Natural killer cell (primary cell): ENCODE results near the gene CRTAP. TPM values are rescaled to one million over a fixed set of nuclear protein-coding genes. Genes with fewer than 3 reads are reported as not detected.

Source experiments
- ATAC-seq, 3 donors: fragments of 150-1000 bp in 2 of 3; fragments of 200-7000 bp in 1 of 3; cut with Tn5 transposase; 1 replicate in 1 of 3; 2 replicates in 2 of 3; pipeline ENCODE4 v1.10.0; 2021; ENCODE audit warnings: mild to moderate bottlenecking in 2 of 3, moderate library complexity in 2 of 3
- DNase-seq, 2 donors: peaks; one replicate each; pipeline versions ENCODE4 v3.0.0 to v3.0.0-alpha.2; 2013 to 2021; ENCODE audit warnings: mixed read lengths in 1 of 2
- H3K27ac ChIP-seq: one replicate; pipeline ENCODE4 v1.5.1; 2013; ENCODE audit warnings: mild to moderate bottlenecking, low read length
- H3K27me3 ChIP-seq: one replicate; pipeline ENCODE4 v1.6.1; 2013; ENCODE audit warnings: low read length; ENCODE audit not compliant: control insufficient read depth, insufficient read depth
- H3K36me3 ChIP-seq: one replicate; pipeline ENCODE4 v1.6.1; 2013; ENCODE audit warnings: low read length; ENCODE audit not compliant: control insufficient read depth, insufficient read depth
- H3K4me1 ChIP-seq: one replicate; pipeline ENCODE4 v1.6.1; 2013; ENCODE audit warnings: low read length; ENCODE audit not compliant: control insufficient read depth, insufficient read depth
- H3K4me3 ChIP-seq: one replicate; pipeline ENCODE4 v1.5.1; 2013; ENCODE audit warnings: low read length
- H3K9me3 ChIP-seq: one replicate; pipeline ENCODE4 v1.6.1; 2013; ENCODE audit warnings: low read length; ENCODE audit not compliant: control insufficient read depth, insufficient read depth
- H3K27ac Mint-ChIP-seq, 2 donors: one replicate each; pipeline ENCODE4 v1.8.0; 2022; ENCODE audit warnings: mild to moderate bottlenecking in 2 of 2, mixed read lengths in 2 of 2, moderate library complexity in 1 of 2
- H3K27me3 Mint-ChIP-seq, 2 donors: one replicate each; pipeline ENCODE4 v1.8.0; 2022; ENCODE audit warnings: low read depth in 2 of 2, mixed read lengths in 2 of 2
- H3K36me3 Mint-ChIP-seq: one replicate; pipeline ENCODE4 v1.8.0; 2022; ENCODE audit warnings: mixed read lengths
- H3K4me1 Mint-ChIP-seq, 2 donors: one replicate each; pipeline ENCODE4 v1.8.0; 2022; ENCODE audit warnings: mixed read lengths in 2 of 2
- H3K4me3 Mint-ChIP-seq: one replicate; pipeline ENCODE4 v1.8.0; 2022; ENCODE audit warnings: mild to moderate bottlenecking, moderate library complexity, mixed read lengths
- H3K9me3 Mint-ChIP-seq, 2 donors: one replicate each; pipeline ENCODE4 v1.8.0; 2022; ENCODE audit warnings: mixed read lengths in 2 of 2
- WGBS: methylation state at CpG from one replicate; pipeline ENCODE4 v1.1.7; 2013; ENCODE audit warnings: missing lambda C conversion rate; ENCODE audit not compliant: insufficient coverage; 5-methylcytosine and 5-hydroxymethylcytosine counted together
- intact Hi-C: fragments of 100-400 bp; cut with micrococcal nuclease; formaldehyde crosslinking; loops from one replicate; pipeline ENCODE4 v1.14.2; 2022
- total RNA-seq, 4 donors: library from RNA; stranded (reverse); fragments of 120-200 nt in 1 of 4; gene quantifications; one replicate each; pipeline versions ENCODE4 v1.2.3 to v1.2.4, GENCODE V29; 2013 to 2022
- TF ChIP-seq, protein P1 (sequence below): fragments of 200-600 bp; IDR thresholded peaks from one replicate; pipeline ENCODE4 v1.8.0; 2022; ENCODE audit warnings: antibody characterized with exemption

CRTAP gene
- total RNA-seq, 3 donors from 2014 or later (not counting 1 experiment from before 2014, with no cell fraction given): 32.4 to 38.2 (median 37.9) TPM

DNA sequence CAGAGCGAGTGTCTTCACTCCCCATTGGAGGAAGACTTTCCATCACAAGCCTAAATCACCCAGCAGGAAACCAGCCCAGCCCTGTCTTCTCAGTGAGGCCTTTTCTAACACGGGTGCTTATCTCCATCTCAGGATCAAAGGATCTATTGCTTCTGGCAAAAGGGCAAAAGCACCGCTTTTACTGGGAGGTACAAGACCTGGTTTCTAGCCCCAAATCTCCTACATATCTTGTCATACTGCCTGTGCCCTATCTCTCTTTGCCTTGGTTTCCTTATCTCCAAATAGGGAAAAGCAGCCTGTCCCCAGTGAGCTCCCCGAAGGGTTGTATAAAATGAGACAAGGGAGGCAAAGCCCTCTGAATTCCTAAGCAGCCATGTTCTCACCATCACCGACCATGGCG, 22.1 kb upstream of the CRTAP start:
- no peaks in the 10 kb centered on the region for H3K36me3 Mint-ChIP-seq
- intact Hi-C loops: no loop called here
- Histone ChIP-seq H3K4me3 (no peak overlapping the region), H3K27ac (no peak overlapping the region), H3K4me1 (peaks cover 14% of the 10 kb centered on the region), H3K36me3 (peaks cover 10% of the 10 kb centered on the region), H3K27me3 (no peaks in the 10 kb centered on the region), H3K9me3 (no peaks in the 10 kb centered on the region)
- no peak overlapping the region for H3K4me3 Mint-ChIP-seq
- WGBS: 73% methylated on average over 6 of the region's 6 CpGs
- DNase-seq: no peak
- no peaks in the 10 kb centered on the region for H3K9me3 Mint-ChIP-seq
- ATAC-seq: no peak
- peaks cover 64 to 72% of the 10 kb centered on the region in 2 donors for H3K4me1 Mint-ChIP-seq
- H3K27me3 Mint-ChIP-seq: no peaks in the 10 kb centered on the region
- H3K27ac Mint-ChIP-seq: peak overlapping the region; percentile 41 to 61
- TF ChIP-seq, protein P1, sequence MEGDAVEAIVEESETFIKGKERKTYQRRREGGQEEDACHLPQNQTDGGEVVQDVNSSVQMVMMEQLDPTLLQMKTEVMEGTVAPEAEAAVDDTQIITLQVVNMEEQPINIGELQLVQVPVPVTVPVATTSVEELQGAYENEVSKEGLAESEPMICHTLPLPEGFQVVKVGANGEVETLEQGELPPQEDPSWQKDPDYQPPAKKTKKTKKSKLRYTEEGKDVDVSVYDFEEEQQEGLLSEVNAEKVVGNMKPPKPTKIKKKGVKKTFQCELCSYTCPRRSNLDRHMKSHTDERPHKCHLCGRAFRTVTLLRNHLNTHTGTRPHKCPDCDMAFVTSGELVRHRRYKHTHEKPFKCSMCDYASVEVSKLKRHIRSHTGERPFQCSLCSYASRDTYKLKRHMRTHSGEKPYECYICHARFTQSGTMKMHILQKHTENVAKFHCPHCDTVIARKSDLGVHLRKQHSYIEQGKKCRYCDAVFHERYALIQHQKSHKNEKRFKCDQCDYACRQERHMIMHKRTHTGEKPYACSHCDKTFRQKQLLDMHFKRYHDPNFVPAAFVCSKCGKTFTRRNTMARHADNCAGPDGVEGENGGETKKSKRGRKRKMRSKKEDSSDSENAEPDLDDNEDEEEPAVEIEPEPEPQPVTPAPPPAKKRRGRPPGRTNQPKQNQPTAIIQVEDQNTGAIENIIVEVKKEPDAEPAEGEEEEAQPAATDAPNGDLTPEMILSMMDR: no peak

DNA sequence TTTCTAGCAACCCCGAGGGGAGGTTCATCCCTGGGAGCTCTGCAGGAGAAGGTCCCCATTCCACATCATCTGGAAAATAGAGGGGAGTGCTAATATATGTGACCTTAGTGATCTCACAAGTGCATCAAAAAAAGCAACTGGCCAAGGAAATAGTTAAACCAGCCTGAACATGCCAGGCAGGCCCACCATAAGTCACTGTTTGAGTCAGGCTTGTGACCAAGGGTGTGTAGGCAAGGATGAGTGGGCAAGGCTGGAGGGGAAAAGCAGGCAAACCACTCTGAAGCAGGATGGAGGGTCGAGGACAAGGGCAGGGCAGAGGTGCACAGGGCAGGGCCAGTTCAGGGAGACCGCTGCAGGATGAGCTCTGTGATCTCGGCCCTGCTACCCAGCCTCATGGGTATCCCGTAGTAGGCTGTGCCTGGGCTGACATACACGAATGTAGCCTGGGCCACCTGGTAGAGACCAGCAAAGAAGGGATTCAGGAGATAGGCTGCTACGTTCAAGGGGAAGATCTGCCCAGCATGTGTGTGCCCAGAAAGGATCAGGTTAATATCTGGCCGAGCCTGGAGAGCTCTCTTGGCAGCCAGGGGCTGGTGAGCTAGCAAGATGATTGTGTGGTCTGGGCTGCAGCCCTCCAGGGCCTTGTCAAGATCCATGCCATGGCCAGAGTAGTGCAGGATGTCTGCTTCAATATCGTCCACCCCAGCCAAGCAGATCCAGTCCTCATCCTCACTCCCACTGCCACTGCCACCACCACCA, 21.1 kb upstream of the CRTAP start:
- WGBS: 93% methylated on average over 9 of the region's 9 CpGs
- Mint-ChIP-seq H3K9me3 (no peaks in the 10 kb centered on the region), H3K27ac (peak overlapping the region; percentile 41 to 61), H3K27me3 (no peaks in the 10 kb centered on the region), H3K4me1 (peaks cover 60 to 66% of the 10 kb centered on the region in 2 donors), H3K36me3 (no peaks in the 10 kb centered on the region), H3K4me3 (no peak overlapping the region)
- H3K4me1 ChIP-seq: peaks cover 17% of the 10 kb centered on the region
- peaks cover 10% of the 10 kb centered on the region for H3K36me3 ChIP-seq
- ATAC-seq (no peak), DNase-seq (no peak)
- H3K27me3 ChIP-seq: no peaks in the 10 kb centered on the region
- TF ChIP-seq, protein P1: no peak
- H3K4me3 ChIP-seq: no peak overlapping the region
- H3K27ac ChIP-seq: no peak overlapping the region
- intact Hi-C loops: no loop called here
- no peaks in the 10 kb centered on the region for H3K9me3 ChIP-seq

DNA sequence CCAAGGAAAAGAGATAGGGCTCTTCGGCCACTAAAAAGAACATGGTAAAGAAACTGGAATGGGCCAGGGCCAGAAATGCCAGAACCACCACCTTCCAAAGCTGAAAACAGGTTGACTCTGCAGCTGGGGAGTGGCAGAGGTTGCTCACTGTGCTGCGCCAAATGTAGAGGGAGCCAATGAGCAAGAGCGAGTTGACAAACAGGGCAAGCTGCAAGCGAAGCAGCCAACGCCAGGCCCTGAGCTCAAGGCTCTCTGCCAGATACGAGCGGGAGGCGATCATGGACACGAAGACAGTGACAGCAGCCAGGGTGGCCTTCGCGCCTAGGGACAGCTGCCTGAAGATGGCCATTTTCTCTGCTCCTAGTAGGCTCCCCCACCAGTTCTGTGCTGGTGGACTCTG, 20.0 kb upstream of the CRTAP start:
- Histone ChIP-seq H3K27me3 (no peaks in the 10 kb centered on the region), H3K9me3 (no peaks in the 10 kb centered on the region), H3K36me3 (peaks cover 10% of the 10 kb centered on the region), H3K4me3 (no peak overlapping the region), H3K27ac (no peak overlapping the region), H3K4me1 (peaks cover 18% of the 10 kb centered on the region)
- DNase-seq (peak in 1 of 2 donors; percentile 18), ATAC-seq (no peak)
- Mint-ChIP-seq H3K9me3 (no peaks in the 10 kb centered on the region), H3K4me3 (peak overlapping the region; percentile 37), H3K36me3 (no peaks in the 10 kb centered on the region), H3K27me3 (no peaks in the 10 kb centered on the region), H3K4me1 (peaks cover 48 to 55% of the 10 kb centered on the region in 2 donors), H3K27ac (peak overlapping the region in 1 of 2 donors; percentile 61)
- TF ChIP-seq, protein P1: no peak
- WGBS: 99% methylated on average over 11 of the region's 11 CpGs
- intact Hi-C loops: no loop called here
